ENCODE results near the gene VARS2.

The VARS2 gene

GRCh38 chr6:30884521-30885480 lies 29.2 kb upstream of the VARS2 start:
- no peak for TF ChIP-seq CTCF (IDR thresholded peaks at IDR 0.05; ENCODE audit: low read depth, low read length, missing control alignments)
- H3K27ac ChIP-seq: no peak overlapping the region
- peak overlapping the region; percentile 62 for H3K4me3 ChIP-seq (ENCODE audit: low read depth, low read length)
- H3K27me3 ChIP-seq (replicated peaks): no peaks in the 10 kb centered on the region
- in situ Hi-C loops (cut with HindIII; ENCODE audit: low pct_ligation_motif_present, low sequenced_read_pairs): no loop called here
- no peaks in the 10 kb centered on the region for H3K36me3 ChIP-seq (replicated peaks)
- DNase-seq: peak; percentile 9

- H3K4me3 ChIP-seq (ENCODE audit: low read depth, low read length): peak overlapping the region; percentile 62
- H3K27me3 ChIP-seq (replicated peaks): no peaks in the 10 kb centered on the region
- no peaks in the 10 kb centered on the region for H3K36me3 ChIP-seq (replicated peaks)
- DNase-seq: peak; percentile 5
- TF ChIP-seq CTCF (IDR thresholded peaks at IDR 0.05; ENCODE audit: low read depth, low read length, missing control alignments): no peak
- in situ Hi-C loops (cut with HindIII; ENCODE audit: low pct_ligation_motif_present, low sequenced_read_pairs): no loop called here
- H3K27ac ChIP-seq: peak overlapping the region; percentile 10
Measured at GRCh38 chr6:30885481-30885998, 28.5 kb upstream of the VARS2 start.

GRCh38 chr6:30885999-30886896 lies 27.8 kb upstream of the VARS2 start:
- Histone ChIP-seq H3K4me3 (ENCODE audit: low read depth, low read length) (peak overlapping the region; percentile 62), H3K36me3 (replicated peaks) (no peaks in the 10 kb centered on the region), H3K27ac (peak overlapping the region; percentile 10), H3K27me3 (replicated peaks) (no peaks in the 10 kb centered on the region)
- in situ Hi-C loops (cut with HindIII; ENCODE audit: low pct_ligation_motif_present, low sequenced_read_pairs): no loop called here
- peak; percentile 66 for DNase-seq
- TF ChIP-seq CTCF (IDR thresholded peaks at IDR 0.05; ENCODE audit: low read depth, low read length, missing control alignments): no peak

GRCh38 chr6:30886897-30887255 lies 27.2 kb upstream of the VARS2 start:
- Histone ChIP-seq H3K27ac (no peak overlapping the region), H3K27me3 (replicated peaks) (no peaks in the 10 kb centered on the region), H3K4me3 (ENCODE audit: low read depth, low read length) (no peak overlapping the region), H3K36me3 (replicated peaks) (no peaks in the 10 kb centered on the region)
- no peak for TF ChIP-seq CTCF (IDR thresholded peaks at IDR 0.05; ENCODE audit: low read depth, low read length, missing control alignments)
- no peak for DNase-seq
- in situ Hi-C loops (cut with HindIII; ENCODE audit: low pct_ligation_motif_present, low sequenced_read_pairs): no loop called here

- peak; percentile 63 for DNase-seq
- in situ Hi-C loops (cut with HindIII; ENCODE audit: low pct_ligation_motif_present, low sequenced_read_pairs): no loop called here
- Histone ChIP-seq H3K27me3 (replicated peaks) (no peaks in the 10 kb centered on the region), H3K4me3 (ENCODE audit: low read depth, low read length) (no peak overlapping the region), H3K27ac (peak overlapping the region; percentile 49), H3K36me3 (replicated peaks) (no peaks in the 10 kb centered on the region)
- no peak for TF ChIP-seq CTCF (IDR thresholded peaks at IDR 0.05; ENCODE audit: low read depth, low read length, missing control alignments)
Measured at GRCh38 chr6:30887901-30888815, 25.9 kb upstream of the VARS2 start.

Measured in brain microvascular endothelial cell (primary cell).